HG03196 (cell line): ENCODE data around the gene ULK4.
"Not testable (repeated sequence)": the region's sequence is repeated elsewhere in the genome, so short reads cannot be mapped to it uniquely, and the experiment has no call there.

ENCODE experiments used
- ATAC-seq: cut with Tn5 transposase; IDR thresholded peaks from one replicate; pipeline ENCODE4 v1.9.1; 2021; ENCODE audit not compliant: unreplicated experiment

The ULK4 gene

GRCh38 chr3:41370765-41371535, 591.0 kb downstream of the ULK4 start:
- not testable (repeated sequence) for ATAC-seq

- ATAC-seq: no peak
These were observed 591.6 kb downstream of the ULK4 start for GRCh38 chr3:41370307-41370706.

- no peak for ATAC-seq
These were observed 592.1 kb downstream of the ULK4 start for GRCh38 chr3:41369838-41370237.

- ATAC-seq: no peak
These were observed 595.9 kb downstream of the ULK4 start for GRCh38 chr3:41365973-41366372.

GRCh38 chr3:41364736-41365135, 597.2 kb downstream of the ULK4 start:
- no peak for ATAC-seq

- ATAC-seq: no peak
These were observed 597.9 kb downstream of the ULK4 start for GRCh38 chr3:41363830-41364523.

- ATAC-seq: no peak
These were observed 599.0 kb downstream of the ULK4 start for GRCh38 chr3:41362638-41363559.

GRCh38 chr3:41357271-41357670, 604.6 kb downstream of the ULK4 start:
- ATAC-seq: no peak

GRCh38 chr3:41356775-41357174, 605.1 kb downstream of the ULK4 start:
- no peak for ATAC-seq

GRCh38 chr3:41352510-41352909, 609.4 kb downstream of the ULK4 start:
- no peak for ATAC-seq

- no peak for ATAC-seq
These were observed 611.5 kb downstream of the ULK4 start for GRCh38 chr3:41350441-41350840.

- ATAC-seq: no peak
These were observed 613.5 kb downstream of the ULK4 start for GRCh38 chr3:41348401-41348800.

- ATAC-seq: no peak
These were observed 615.1 kb downstream of the ULK4 start for GRCh38 chr3:41346698-41347270.

- no peak for ATAC-seq
These were observed 616.1 kb downstream of the ULK4 start for GRCh38 chr3:41345788-41346187.

- no peak for ATAC-seq
These were observed 622.1 kb downstream of the ULK4 start for GRCh38 chr3:41339758-41340157.

GRCh38 chr3:41338276-41338675, 623.6 kb downstream of the ULK4 start:
- no peak for ATAC-seq

GRCh38 chr3:41334426-41334825, 627.5 kb downstream of the ULK4 start:
- ATAC-seq: no peak

- no peak for ATAC-seq
These were observed 630.9 kb downstream of the ULK4 start for GRCh38 chr3:41331041-41331440.

GRCh38 chr3:41330465-41330864, 631.4 kb downstream of the ULK4 start:
- ATAC-seq: no peak

GRCh38 chr3:41329881-41330280, 632.0 kb downstream of the ULK4 start:
- no peak for ATAC-seq

GRCh38 chr3:41328926-41329325, 633.0 kb downstream of the ULK4 start:
- no peak for ATAC-seq
